GDM1 (cell line): Measurements from ENCODE around the gene STK31.
"Not testable (repeated sequence)": the region's sequence is repeated elsewhere in the genome, so short reads cannot be mapped to it uniquely, and the experiment has no call there.

Source experiments
- DNase-seq: peaks from one replicate; lab custom pipeline; 2025; lab: John Stamatoyannopoulos, UW

Gene STK31

GRCh38 chr7:23710000-23710399 lies at the start of gene STK31:
TSS of gene STK31 (plus strand) at chr7:23710219. CDS start at chr7:23710286, 67 bp downstream.
- DNase-seq, result no peak

- DNase-seq, result no peak
These were observed 48.6 kb upstream of the STK31 start for GRCh38 chr7:23661385-23661784.

GRCh38 chr7:23662124-23662983 lies 47.7 kb upstream of the STK31 start:
- no peak for DNase-seq

GRCh38 chr7:23662984-23663313 lies 47.1 kb upstream of the STK31 start:
- no peak for DNase-seq

- no peak for DNase-seq
These were observed 45.9 kb upstream of the STK31 start for GRCh38 chr7:23664122-23664521.

- no peak for DNase-seq
These were observed 38.0 kb upstream of the STK31 start for GRCh38 chr7:23672033-23672432.

- DNase-seq, result no peak
These were observed 30.1 kb upstream of the STK31 start, which contains the start of gene FAM221A for GRCh38 chr7:23679898-23680413. TSS of gene FAM221A (plus strand) at chr7:23680199. CDS start at chr7:23680219, 20 bp downstream.

- no peak for DNase-seq
These were observed 29.3 kb upstream of the STK31 start for GRCh38 chr7:23680414-23681405.

GRCh38 chr7:23684041-23684440 lies 26.0 kb upstream of the STK31 start:
- not testable (repeated sequence) for DNase-seq

GRCh38 chr7:23685731-23686130 lies 24.3 kb upstream of the STK31 start:
- no peak for DNase-seq

GRCh38 chr7:23687011-23687410 lies 23.0 kb upstream of the STK31 start:
- no peak for DNase-seq

- DNase-seq, result no peak
These were observed 20.9 kb upstream of the STK31 start for GRCh38 chr7:23689165-23689564.

- DNase-seq, result no peak
These were observed 18.7 kb upstream of the STK31 start for GRCh38 chr7:23691320-23691719.

- no peak for DNase-seq
These were observed 16.8 kb upstream of the STK31 start for GRCh38 chr7:23693224-23693623.

GRCh38 chr7:23696916-23697441 lies 13.0 kb upstream of the STK31 start:
- peak; percentile 76 for DNase-seq

- DNase-seq, result no peak
These were observed 11.2 kb upstream of the STK31 start for GRCh38 chr7:23698822-23699221.

- DNase-seq, result no peak
These were observed 10.0 kb upstream of the STK31 start for GRCh38 chr7:23700046-23700445.

- no peak for DNase-seq
These were observed 803 bp upstream of the STK31 start for GRCh38 chr7:23709081-23709750.

GRCh38 chr7:23712368-23713284 lies 2.6 kb downstream of the STK31 start:
- DNase-seq, result no peak

GRCh38 chr7:23713285-23714149 lies 3.5 kb downstream of the STK31 start:
- DNase-seq, result no peak
